Measurements from ENCODE around the gene MRTFA. TPM values are rescaled to one million over a fixed set of nuclear protein-coding genes. Genes with fewer than 3 reads are reported as not detected.
"Not testable (repeated sequence)": the region's sequence is repeated elsewhere in the genome, so short reads cannot be mapped to it uniquely, and the experiment has no call there.

The MRTFA gene
- total RNA-seq, 1 experiment from 2014 or later = 52.7 TPM

DNA sequence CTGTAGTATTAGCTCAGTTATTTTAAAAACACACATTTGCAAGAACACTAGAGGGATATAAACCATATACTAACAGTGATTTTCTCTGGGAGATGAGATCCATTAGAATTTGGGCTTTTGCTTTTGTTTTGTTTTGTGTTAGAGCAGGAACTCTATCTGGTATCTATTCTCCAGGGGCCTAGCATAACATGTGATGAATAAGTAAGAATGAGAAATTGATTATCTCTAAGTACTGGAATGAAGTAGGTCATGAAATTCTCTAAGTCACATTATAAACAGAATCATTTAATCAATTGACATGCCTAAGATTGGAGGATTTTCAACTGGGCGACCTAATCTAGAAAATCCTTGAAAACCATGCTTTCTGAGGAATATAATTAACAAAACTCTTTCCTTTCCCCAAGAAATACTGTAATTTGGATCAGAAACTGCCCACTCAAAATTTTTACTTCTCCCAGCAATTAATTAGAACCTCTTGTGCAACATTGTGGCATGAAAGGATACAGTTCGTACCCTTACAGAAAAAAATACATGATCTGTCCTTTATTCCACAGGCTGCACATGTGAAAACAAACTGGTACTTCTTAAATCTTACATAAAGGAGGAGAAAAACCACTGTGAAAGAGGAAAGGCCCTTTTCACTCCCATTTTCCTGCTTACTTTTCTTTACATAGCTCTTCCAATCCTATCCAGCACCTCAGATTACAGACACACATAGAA is 93.5 kb downstream of the MRTFA start:
- TF ChIP-seq, protein P1, sequence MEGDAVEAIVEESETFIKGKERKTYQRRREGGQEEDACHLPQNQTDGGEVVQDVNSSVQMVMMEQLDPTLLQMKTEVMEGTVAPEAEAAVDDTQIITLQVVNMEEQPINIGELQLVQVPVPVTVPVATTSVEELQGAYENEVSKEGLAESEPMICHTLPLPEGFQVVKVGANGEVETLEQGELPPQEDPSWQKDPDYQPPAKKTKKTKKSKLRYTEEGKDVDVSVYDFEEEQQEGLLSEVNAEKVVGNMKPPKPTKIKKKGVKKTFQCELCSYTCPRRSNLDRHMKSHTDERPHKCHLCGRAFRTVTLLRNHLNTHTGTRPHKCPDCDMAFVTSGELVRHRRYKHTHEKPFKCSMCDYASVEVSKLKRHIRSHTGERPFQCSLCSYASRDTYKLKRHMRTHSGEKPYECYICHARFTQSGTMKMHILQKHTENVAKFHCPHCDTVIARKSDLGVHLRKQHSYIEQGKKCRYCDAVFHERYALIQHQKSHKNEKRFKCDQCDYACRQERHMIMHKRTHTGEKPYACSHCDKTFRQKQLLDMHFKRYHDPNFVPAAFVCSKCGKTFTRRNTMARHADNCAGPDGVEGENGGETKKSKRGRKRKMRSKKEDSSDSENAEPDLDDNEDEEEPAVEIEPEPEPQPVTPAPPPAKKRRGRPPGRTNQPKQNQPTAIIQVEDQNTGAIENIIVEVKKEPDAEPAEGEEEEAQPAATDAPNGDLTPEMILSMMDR (IDR thresholded peaks at IDR 0.05; ENCODE audit: unreplicated experiment) = no peak
- CTCF ChIA-PET = interaction anchor here (0.6 to 1.1 kb wide), 2 partner anchors 13 to 93 kb away, joined by 4 read pairs; no protein-coding TSS in a partner anchor
- no peaks in the 10 kb centered on the region for H3K9me3 Mint-ChIP-seq (ENCODE audit: unreplicated experiment)
- H3K4me1 Mint-ChIP-seq (ENCODE audit: insufficient read depth, unreplicated experiment) = peaks cover 31% of the 10 kb centered on the region
- intact Hi-C loops (cut with micrococcal nuclease) = no loop called here
- no peaks in the 10 kb centered on the region for H3K27me3 Mint-ChIP-seq (ENCODE audit: insufficient read depth, unreplicated experiment)
- no TSS peak for BruUV-seq (replicated peaks)
- POLR2A ChIA-PET = interaction anchor here (0.6 to 3.0 kb wide), 22 partner anchors 9 to 1041 kb away, joined by 3 to 28 read pairs (median 5); partner anchors contain the start of genes MIEF1 and MRTFA
- DNase-seq (ENCODE audit: unreplicated experiment) = no peak
- H3K4me3 Mint-ChIP-seq (ENCODE audit: unreplicated experiment) = no peak overlapping the region
- peak overlapping the region; percentile 89 for H3K27ac Mint-ChIP-seq (ENCODE audit: low read depth, unreplicated experiment)
- peaks cover 24% of the 10 kb centered on the region for H3K36me3 Mint-ChIP-seq (ENCODE audit: insufficient read depth, unreplicated experiment)

DNA sequence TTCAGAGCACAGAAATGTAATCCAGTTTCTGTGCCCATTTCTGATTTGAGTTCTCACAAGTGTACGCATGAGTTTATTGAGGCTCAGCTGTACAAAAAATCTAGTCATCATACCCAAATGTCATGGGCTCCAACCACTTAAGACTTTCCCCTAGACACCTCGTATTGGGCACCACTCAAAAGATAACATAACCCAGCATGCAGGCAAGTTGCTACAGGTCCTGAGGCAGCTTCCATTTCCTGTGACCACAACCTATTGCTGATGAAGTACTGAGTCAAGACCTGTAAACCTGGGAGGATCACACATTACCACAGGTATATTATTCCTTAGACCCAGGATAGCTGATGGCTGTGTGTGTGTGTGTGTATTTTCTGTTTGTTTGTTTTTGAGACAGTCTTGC is 95.2 kb downstream of the MRTFA start:
- no TSS peak for BruUV-seq (replicated peaks)
- Mint-ChIP-seq H3K36me3 (ENCODE audit: insufficient read depth, unreplicated experiment) (peaks cover 16% of the 10 kb centered on the region), H3K4me1 (ENCODE audit: insufficient read depth, unreplicated experiment) (peaks cover 31% of the 10 kb centered on the region), H3K9me3 (ENCODE audit: unreplicated experiment) (no peaks in the 10 kb centered on the region), H3K4me3 (ENCODE audit: unreplicated experiment) (peak overlapping the region; percentile 36), H3K27me3 (ENCODE audit: insufficient read depth, unreplicated experiment) (no peaks in the 10 kb centered on the region), H3K27ac (ENCODE audit: low read depth, unreplicated experiment) (peak overlapping the region; percentile 89)
- CTCF ChIA-PET = interaction anchor here (0.8 to 1.4 kb wide), 3 partner anchors 14 to 104 kb away, joined by 3 to 4 read pairs (median 3); no protein-coding TSS in a partner anchor
- TF ChIP-seq, protein P1 (IDR thresholded peaks at IDR 0.05; ENCODE audit: unreplicated experiment) = no peak
- DNase-seq (ENCODE audit: unreplicated experiment) = peak; percentile 91
- POLR2A ChIA-PET = interaction anchor here (0.9 to 3.0 kb wide), 22 partner anchors 9 to 110 kb away, joined by 3 to 28 read pairs (median 6); partner anchors contain the start of gene MRTFA
- intact Hi-C loops (cut with micrococcal nuclease) = no loop called here

DNA sequence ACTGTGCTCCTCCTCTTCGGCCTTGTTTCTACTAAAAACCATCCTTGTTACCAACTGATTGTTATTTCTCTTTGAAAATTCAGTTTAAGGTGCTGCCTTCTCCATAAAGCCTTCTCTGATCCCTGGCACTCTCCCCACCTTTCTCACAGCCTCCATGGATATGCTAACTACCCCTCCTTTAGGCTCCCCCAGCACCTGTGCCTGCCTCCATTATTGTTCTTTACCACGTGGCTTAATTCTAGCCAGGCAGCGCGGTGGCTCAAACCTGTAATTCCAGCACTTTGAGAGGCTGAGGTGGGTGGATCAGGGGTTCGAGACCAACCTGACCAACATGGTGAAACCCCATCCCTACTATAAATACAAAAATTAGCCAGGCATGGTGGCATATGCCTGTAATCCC is 96.3 kb downstream of the MRTFA start:
- TF ChIP-seq, protein P1 (IDR thresholded peaks at IDR 0.05; ENCODE audit: unreplicated experiment) = no peak
- no peak for DNase-seq (ENCODE audit: unreplicated experiment)
- ChIA-PET CTCF (no interaction called here), POLR2A (interaction anchor here (1.6 to 3.0 kb wide), 3 partner anchors 15 to 54 kb away, joined by 7 to 19 read pairs (median 9); no protein-coding TSS in a partner anchor)
- no TSS peak for BruUV-seq (replicated peaks)
- H3K4me1 Mint-ChIP-seq (ENCODE audit: insufficient read depth, unreplicated experiment) = peaks cover 32% of the 10 kb centered on the region
- intact Hi-C loops (cut with micrococcal nuclease) = no loop called here
- H3K27ac Mint-ChIP-seq (ENCODE audit: low read depth, unreplicated experiment) = peak overlapping the region; percentile 89
- peaks cover 10% of the 10 kb centered on the region for H3K36me3 Mint-ChIP-seq (ENCODE audit: insufficient read depth, unreplicated experiment)
- no peaks in the 10 kb centered on the region for H3K27me3 Mint-ChIP-seq (ENCODE audit: insufficient read depth, unreplicated experiment)
- H3K9me3 Mint-ChIP-seq (ENCODE audit: unreplicated experiment) = no peaks in the 10 kb centered on the region
- H3K4me3 Mint-ChIP-seq (ENCODE audit: unreplicated experiment) = no peak overlapping the region

DNA sequence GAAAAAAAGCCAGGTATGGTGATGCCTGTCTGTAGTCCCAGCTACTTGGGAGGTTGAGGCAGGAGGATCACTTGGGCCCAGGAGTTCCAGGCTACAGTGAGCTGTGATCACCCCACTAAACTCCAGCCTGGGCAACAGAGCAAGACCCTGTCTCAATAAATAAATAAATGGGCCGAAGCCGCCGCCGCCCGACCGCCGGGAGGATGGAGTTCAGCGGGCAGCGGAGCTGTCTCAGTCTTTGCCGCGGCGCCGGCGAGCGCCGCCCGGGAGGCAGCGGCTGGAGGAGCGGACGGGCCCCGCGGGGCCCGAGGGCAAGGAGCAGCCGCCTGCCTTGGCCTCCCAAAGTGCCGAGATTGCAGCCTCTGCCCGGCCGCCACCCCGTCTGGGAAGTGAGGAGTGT is 100.4 kb downstream of the MRTFA start:
- H3K36me3 Mint-ChIP-seq (ENCODE audit: insufficient read depth, unreplicated experiment); H3K27ac Mint-ChIP-seq (ENCODE audit: low read depth, unreplicated experiment); CTCF ChIA-PET; POLR2A ChIA-PET; BruUV-seq (replicated peaks); H3K9me3 Mint-ChIP-seq (ENCODE audit: unreplicated experiment); H3K27me3 Mint-ChIP-seq (ENCODE audit: insufficient read depth, unreplicated experiment); intact Hi-C loops (cut with micrococcal nuclease); H3K4me3 Mint-ChIP-seq (ENCODE audit: unreplicated experiment); DNase-seq (ENCODE audit: unreplicated experiment): not testable (repeated sequence)
- peaks cover 47% of the 10 kb centered on the region for H3K4me1 Mint-ChIP-seq (ENCODE audit: insufficient read depth, unreplicated experiment)
